SK-N-MC (cell line): ENCODE data around the gene PDK1.

Source experiments
- DNase-seq: peaks from one replicate; pipeline ENCODE4 v3.0.0-alpha.2; 2011; ENCODE audit warnings: low read depth, low spot score
- H3K27ac ChIP-seq: fragments of 200-600 bp; sonication (generic); 2 replicates; pipeline ENCODE4 v1.5.1; 2016; ENCODE audit warnings: mixed run types
- H3K36me3 ChIP-seq: fragments of 200-600 bp; sonication (generic); 2 replicates; pipeline ENCODE4 v1.6.1; 2017; ENCODE audit warnings: antibody characterized with exemption, low read length, mixed read lengths; ENCODE audit not compliant: insufficient read depth
- H3K4me3 ChIP-seq: fragments of 200-600 bp; sonication (generic); 2 replicates; pipeline ENCODE4 v1.5.1; 2016
- H3K9ac ChIP-seq: fragments of 200-600 bp; sonication (generic); 2 replicates; pipeline ENCODE4 v1.8.0; 2017; ENCODE audit warnings: mixed run types, mixed read lengths; ENCODE audit not compliant: insufficient read length
- H3K9me3 ChIP-seq: fragments of 200-600 bp; sonication (generic); 2 replicates; pipeline ENCODE4 v1.6.1; 2017; ENCODE audit warnings: low read depth, mild to moderate bottlenecking, antibody characterized with exemption, low read length, moderate library complexity, mixed read lengths
- EZH2 ChIP-seq: fragments of 200-600 bp; sonication (generic); IDR thresholded peaks from one replicate; pipeline ENCODE4 v1.6.1; 2017; ENCODE audit warnings: antibody characterized with exemption
- FOXP2 ChIP-seq: optimal IDR thresholded peaks from 2 replicates; pipeline ENCODE3; 2011; ENCODE audit warnings: mild to moderate bottlenecking, moderate library complexity; ENCODE audit not compliant: insufficient read depth; ENCODE audit errors: extremely low read length, control extremely low read depth
- POLR2AphosphoS5 ChIP-seq: IDR thresholded peaks from 2 replicates; pipeline ENCODE4 v1.6.1; 2012; ENCODE audit warnings: mild to moderate bottlenecking, low read depth, low read length, borderline replicate concordance

The PDK1 gene

DNA sequence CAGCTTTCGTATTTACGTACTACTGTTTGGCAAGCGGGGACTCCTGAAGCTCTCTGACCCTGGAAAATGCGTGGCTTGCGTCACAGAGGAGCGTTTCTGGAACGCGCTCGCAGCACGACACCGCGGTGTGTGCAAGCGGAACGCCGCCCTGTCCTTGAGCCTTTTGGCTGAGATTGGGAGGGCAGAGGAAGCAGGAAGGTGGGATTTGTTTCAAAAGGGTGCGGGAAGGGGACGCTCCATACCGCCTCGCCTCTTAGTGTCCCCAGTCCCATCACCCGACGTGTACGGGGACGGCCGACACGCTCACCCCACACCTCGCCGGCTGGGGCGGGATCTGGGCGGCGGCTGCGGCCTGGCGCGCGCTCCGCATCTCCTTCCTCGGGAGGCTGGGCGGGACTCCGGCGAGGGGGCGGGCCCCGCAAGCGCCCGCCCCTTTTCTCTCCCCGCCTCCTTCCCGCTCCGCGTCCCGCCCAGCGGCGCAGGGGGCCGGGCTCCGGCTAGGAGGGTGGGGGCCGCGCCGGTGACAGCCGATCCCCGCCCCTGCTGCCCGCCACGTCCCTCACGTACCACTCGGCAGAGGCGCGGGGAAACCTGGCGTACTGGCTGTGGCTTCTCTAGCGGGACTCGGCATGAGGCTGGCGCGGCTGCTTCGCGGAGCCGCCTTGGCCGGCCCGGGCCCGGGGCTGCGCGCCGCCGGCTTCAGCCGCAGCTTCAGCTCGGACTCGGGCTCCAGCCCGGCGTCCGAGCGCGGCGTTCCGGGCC lies at the start of gene PDK1:
Gene PDK1, plus strand, starts transcription at position 569 of the 762 bp plus-strand sequence. Its CDS starts 61 bp downstream, at position 630.
- Histone ChIP-seq H3K4me3 (peak within 1 kb of the TSS; percentile 88), H3K27ac (no peak within 1 kb of the TSS), H3K9me3 (no peaks in the 10 kb centered on the region), H3K36me3 (no peaks in the 10 kb centered on the region), H3K9ac (peak within 1 kb of the TSS; percentile 74)
- DNase-seq: no peak
- TF ChIP-seq FOXP2 (peak; percentile 8), POLR2AphosphoS5 (peak; percentile 96), EZH2 (no peak)

DNA sequence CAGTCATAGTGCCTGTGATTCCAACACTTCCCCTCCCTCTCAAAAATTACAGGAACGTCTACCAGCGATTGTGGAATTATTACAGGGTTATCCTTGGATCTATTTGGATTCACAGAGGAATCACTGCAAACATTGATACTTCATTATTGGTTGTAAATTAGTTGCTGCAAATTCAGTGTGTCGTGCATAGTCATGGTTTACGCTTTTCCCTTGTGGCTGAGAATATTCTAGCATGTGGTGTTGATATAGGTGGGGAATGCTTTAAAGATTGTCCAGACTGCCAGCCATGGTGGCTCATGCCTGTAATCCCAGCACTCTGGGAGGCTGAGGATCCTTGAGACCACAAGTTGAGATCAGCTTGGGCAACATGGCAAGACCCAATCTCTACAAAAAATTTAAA lies 48.7 kb upstream of the PDK1 start:
- Histone ChIP-seq H3K27ac (no peak overlapping the region), H3K9me3 (no peaks in the 10 kb centered on the region), H3K36me3 (no peaks in the 10 kb centered on the region), H3K4me3 (no peak overlapping the region), H3K9ac (no peak overlapping the region)
- DNase-seq: no peak
- no peak for TF ChIP-seq POLR2AphosphoS5
- TF ChIP-seq EZH2: no peak
- no peak for TF ChIP-seq FOXP2

DNA sequence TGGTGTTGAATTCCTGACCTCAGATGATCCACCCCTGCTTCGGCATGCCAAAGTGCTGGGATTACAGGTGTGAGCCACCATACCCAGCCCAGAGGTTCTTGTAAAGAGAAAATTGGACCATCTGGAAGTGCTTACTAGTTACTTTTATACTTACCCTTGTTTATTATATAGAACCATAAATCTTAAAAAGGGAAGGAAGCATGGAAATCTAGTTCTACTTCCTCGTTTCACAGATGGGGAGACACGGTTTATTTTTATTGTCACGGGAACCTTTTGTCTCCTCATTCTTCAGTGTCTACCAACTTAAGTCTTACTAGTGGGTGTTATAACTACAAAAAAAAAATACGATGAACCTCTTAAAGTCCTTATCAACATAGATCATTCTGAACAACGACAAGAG lies 45.8 kb upstream of the PDK1 start:
- DNase-seq: no peak

DNA sequence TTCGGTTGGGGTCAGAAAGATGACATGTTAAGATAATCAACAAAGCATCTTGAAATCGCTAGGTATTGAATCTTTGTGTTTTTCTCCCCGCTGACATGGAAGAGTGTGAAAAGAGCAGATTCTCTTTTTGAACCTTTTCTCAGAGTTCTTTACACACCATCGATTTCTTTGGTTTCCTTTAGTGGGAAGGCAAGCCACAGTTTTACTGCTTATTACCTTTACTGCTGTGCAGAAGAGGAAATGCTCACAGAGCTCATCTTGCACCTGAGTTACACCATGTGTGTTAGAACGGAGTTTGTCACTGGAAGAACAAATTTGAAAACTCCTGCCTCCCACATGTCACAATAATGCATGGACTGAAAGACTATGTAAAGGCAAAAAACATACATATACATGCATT lies 45.3 kb upstream of the PDK1 start:
- Histone ChIP-seq H3K4me3 (no peak overlapping the region), H3K9me3 (no peaks in the 10 kb centered on the region), H3K9ac (no peak overlapping the region), H3K27ac (no peak overlapping the region), H3K36me3 (no peaks in the 10 kb centered on the region)
- DNase-seq: no peak
- no peak for TF ChIP-seq EZH2
- TF ChIP-seq POLR2AphosphoS5: no peak
- no peak for TF ChIP-seq FOXP2

More for the DNA sequence above, 45.8 kb upstream of the PDK1 start:
- no peak for TF ChIP-seq FOXP2
- no peak for TF ChIP-seq EZH2
- no peak for TF ChIP-seq POLR2AphosphoS5
- H3K27ac ChIP-seq: no peak overlapping the region
- H3K9ac ChIP-seq: no peak overlapping the region
- no peak overlapping the region for H3K4me3 ChIP-seq
- H3K36me3 ChIP-seq: no peaks in the 10 kb centered on the region
- H3K9me3 ChIP-seq: no peaks in the 10 kb centered on the region

DNA sequence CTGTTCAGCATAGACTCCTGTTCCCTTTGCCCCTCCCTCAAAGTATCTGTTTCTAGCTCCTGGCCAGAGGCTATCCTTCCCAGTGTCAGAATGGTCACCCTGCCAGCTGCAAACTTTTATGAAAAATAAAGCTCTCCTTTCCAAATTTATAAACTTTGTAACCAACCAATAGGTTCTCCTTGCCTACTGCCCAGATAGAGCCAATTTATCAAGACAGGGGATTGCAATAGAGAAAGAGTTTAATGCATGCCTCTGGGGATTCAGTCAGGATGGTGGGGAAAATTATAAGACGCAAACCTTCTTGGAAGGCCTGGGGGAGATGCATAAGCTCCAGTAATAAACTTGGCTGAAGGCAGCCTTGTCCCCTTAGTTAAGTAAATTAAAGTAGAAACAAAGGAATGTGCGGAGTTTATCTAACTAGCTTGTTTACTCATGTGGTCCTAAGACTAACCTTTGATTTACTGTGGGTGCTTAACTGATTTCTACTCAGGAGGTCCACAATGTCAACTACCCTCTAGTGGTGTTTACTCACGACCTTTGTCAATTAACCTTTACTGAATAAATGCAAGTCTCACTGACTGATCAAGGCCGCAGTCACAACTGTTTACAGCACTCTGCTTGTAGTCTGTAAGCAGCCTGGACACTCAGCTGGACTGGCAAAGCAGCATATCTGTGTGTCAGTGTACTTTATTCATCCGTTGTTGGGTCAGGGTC lies 42.9 kb upstream of the PDK1 start:
- Histone ChIP-seq H3K9ac (no peak overlapping the region), H3K27ac (no peak overlapping the region), H3K36me3 (no peaks in the 10 kb centered on the region), H3K4me3 (no peak overlapping the region), H3K9me3 (no peaks in the 10 kb centered on the region)
- DNase-seq: no peak
- no peak for TF ChIP-seq FOXP2
- TF ChIP-seq EZH2: no peak
- TF ChIP-seq POLR2AphosphoS5: no peak

DNA sequence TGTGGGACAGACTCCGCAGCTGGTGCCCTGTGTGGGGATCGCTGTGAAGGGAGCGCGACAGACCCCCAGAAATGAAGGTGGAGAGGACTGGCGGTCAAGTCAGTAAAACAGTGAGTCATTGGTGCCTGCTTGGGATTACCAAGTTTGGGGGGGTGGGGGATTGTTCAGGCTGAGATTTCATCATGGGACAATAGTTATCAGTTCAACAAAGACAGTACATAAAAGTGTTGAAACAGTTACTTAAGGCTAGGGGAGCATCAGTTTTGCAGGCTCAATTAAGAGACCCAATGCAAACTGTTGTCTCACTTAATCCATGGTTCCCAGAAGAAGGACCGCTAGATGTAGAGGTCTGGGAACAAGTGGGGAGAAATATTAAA lies 42.4 kb upstream of the PDK1 start:
- TF ChIP-seq EZH2 (no peak), FOXP2 (no peak), POLR2AphosphoS5 (no peak)
- Histone ChIP-seq H3K27ac (no peak overlapping the region), H3K9me3 (no peaks in the 10 kb centered on the region)

DNA sequence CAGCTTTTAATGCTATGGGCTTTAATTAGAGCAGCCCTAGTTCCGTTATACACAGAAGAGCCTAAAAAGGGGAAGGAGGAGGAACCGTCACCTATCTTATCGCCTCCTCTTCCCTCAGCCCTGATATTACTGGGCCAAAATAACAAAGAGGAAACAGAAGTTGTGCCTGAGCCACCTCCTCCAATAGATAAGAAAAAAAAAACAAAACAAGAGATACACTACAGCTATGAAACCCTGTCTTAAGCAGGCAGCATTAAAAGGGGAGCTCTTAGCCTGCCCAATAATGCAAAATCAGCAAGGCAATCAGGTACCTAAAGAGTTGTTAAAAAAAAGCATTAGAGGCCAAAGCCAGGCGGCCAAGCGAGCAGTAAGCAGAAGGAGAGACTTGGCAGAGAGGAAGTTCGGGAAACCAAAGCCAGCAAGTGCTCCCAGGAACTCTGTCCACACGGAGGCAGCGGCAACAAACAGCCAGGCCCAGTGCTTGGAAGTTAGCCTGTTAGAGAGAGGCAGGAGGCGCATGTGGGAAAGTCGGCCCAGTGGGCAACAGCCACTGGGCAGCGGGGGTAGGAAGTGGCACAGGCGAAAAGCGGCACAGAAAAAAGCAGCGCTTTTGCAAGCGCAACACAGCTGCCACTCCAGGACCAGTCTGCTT lies 41.8 kb upstream of the PDK1 start:
- Histone ChIP-seq H3K27ac (no peak overlapping the region), H3K36me3 (no peaks in the 10 kb centered on the region), H3K9me3 (no peaks in the 10 kb centered on the region), H3K4me3 (no peak overlapping the region), H3K9ac (no peak overlapping the region)
- DNase-seq: no peak
- TF ChIP-seq FOXP2: no peak
- TF ChIP-seq EZH2: no peak
- no peak for TF ChIP-seq POLR2AphosphoS5

More for the DNA sequence above, 42.4 kb upstream of the PDK1 start:
- no peak for DNase-seq
- H3K9ac ChIP-seq: no peak overlapping the region
- no peaks in the 10 kb centered on the region for H3K36me3 ChIP-seq
- H3K4me3 ChIP-seq: no peak overlapping the region

DNA sequence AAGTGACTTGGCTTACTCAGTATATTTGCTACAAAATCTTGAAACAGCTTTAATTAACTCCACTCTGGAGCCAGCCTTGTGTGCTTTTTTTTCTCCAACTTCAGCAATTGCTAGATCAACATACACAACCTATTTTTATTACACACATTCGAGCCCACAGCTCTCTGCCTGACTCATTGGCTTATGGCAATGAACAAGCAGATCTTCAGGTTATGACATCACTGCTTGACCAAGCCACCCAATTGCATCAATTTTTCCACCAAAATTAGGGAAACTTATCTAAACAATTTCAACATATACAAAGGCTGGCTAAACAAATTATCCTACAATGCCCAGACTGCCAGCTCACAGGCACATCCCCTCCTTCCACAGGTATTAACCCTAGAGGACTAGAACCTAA lies 39.6 kb upstream of the PDK1 start:
- TF ChIP-seq POLR2AphosphoS5 (no peak), FOXP2 (no peak), EZH2 (no peak)
- no peak for DNase-seq
- H3K4me3 ChIP-seq: no peak overlapping the region
- H3K36me3 ChIP-seq: no peaks in the 10 kb centered on the region
- no peak overlapping the region for H3K9ac ChIP-seq
- H3K27ac ChIP-seq: no peak overlapping the region
- no peaks in the 10 kb centered on the region for H3K9me3 ChIP-seq
